HG02973 (cell line): ENCODE results near the gene NCAN.

Source experiments
- ATAC-seq: cut with Tn5 transposase; IDR thresholded peaks from one replicate; pipeline ENCODE4 v1.9.1; 2021; ENCODE audit warnings: moderate library complexity; ENCODE audit not compliant: unreplicated experiment

The NCAN gene

GRCh38 chr19:19279062-19279612 is 67.4 kb downstream of the NCAN start:
- no peak for ATAC-seq

- ATAC-seq, result no peak
Measured at GRCh38 chr19:19279853-19280252, 68.1 kb downstream of the NCAN start.

- ATAC-seq, result no peak
Measured at GRCh38 chr19:19280561-19280960, 68.8 kb downstream of the NCAN start.

GRCh38 chr19:19285686-19286085 is 73.9 kb downstream of the NCAN start:
- no peak for ATAC-seq

- no peak for ATAC-seq
Measured at GRCh38 chr19:19292607-19293006, 80.8 kb downstream of the NCAN start.

- ATAC-seq, result no peak
Measured at GRCh38 chr19:19294914-19295313, 83.2 kb downstream of the NCAN start.

- ATAC-seq, result no peak
Measured at GRCh38 chr19:19296953-19297689, 85.4 kb downstream of the NCAN start.

GRCh38 chr19:19297759-19298158 is 86.0 kb downstream of the NCAN start:
- ATAC-seq, result no peak

- no peak for ATAC-seq
Measured at GRCh38 chr19:19300613-19301012, 88.9 kb downstream of the NCAN start.
